GM23248 (cell line): ENCODE measurements around the gene TRIM44.

Experiments
- EZH2 ChIP-seq: fragments of 200-600 bp; sonication (generic); IDR thresholded peaks from 2 replicates; pipeline ENCODE4 v1.6.1; 2018; ENCODE audit warnings: antibody characterized with exemption, mild to moderate bottlenecking; ENCODE audit not compliant: insufficient read depth, poor library complexity, severe bottlenecking
- EZH2phosphoT487 ChIP-seq: fragments of 200-600 bp; sonication (generic); IDR thresholded peaks from 2 replicates; pipeline ENCODE4 v1.6.1; 2018; ENCODE audit warnings: antibody characterized with exemption, moderate library complexity, mild to moderate bottlenecking, low read depth; ENCODE audit not compliant: insufficient read depth

DNA sequence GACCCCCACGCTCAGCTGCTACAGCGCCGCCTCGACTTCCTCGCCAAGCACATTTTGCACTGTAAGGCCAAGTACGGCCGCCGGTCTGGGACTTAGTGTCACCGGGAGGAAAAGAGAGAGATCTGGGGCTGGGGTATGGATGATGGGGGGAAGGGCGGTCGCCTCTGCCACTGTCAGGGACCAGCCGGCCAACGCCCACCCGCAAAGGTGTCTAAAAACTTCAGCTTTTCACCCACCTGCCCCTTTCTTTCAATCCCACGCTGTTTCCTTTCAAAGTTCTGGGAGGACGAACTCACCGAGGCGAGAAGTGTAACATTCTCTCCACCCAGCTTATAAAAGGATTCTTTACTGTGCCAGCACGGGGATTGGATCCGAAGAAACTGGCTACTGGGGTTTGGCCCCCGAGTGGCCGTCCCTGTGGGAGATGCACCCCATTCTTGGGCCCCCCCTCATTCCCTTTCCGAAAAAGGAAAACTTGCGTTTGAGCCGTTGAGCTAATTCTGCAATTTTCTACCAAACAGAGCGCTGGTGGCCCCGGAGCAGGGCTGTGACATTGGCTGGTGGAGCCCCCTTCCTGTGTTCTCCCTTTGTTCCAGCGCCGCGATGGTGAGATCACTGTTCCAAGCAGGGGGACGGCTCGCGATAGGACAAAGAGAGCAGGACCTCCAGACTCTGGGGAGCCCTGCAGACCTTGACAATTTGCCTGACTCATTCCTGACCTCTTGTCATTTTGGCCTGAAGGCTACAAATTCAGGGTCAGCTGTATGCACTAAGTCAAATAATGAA is 42.5 kb upstream of the TRIM44 start:
- no peak for TF ChIP-seq EZH2phosphoT487
- no peak for TF ChIP-seq EZH2
